ENCODE measurements around the gene MEGF11. TPM values are rescaled to one million over a fixed set of nuclear protein-coding genes. Genes with fewer than 3 reads are reported as not detected.

MEGF11 gene
- total RNA-seq, 1 donor: under 0.01 TPM

- no peak for DNase-seq (ENCODE audit: low read depth)
- no peak overlapping the region for H3K4me3 ChIP-seq (ENCODE audit: low read depth, low read length)
- TF ChIP-seq CTCF (IDR thresholded peaks at IDR 0.05; ENCODE audit: insufficient read depth, low read depth, low read length): no peak
Observed at GRCh38 chr15:66187271-66187670, 66.3 kb downstream of the MEGF11 start.

- TF ChIP-seq CTCF (IDR thresholded peaks at IDR 0.05; ENCODE audit: insufficient read depth, low read depth, low read length): no peak
- H3K4me3 ChIP-seq (ENCODE audit: low read depth, low read length): no peak overlapping the region
- no peak for DNase-seq (ENCODE audit: low read depth)
Observed at GRCh38 chr15:66186049-66186825, 67.3 kb downstream of the MEGF11 start.

- no peak for TF ChIP-seq CTCF (IDR thresholded peaks at IDR 0.05; ENCODE audit: insufficient read depth, low read depth, low read length)
- H3K4me3 ChIP-seq (ENCODE audit: low read depth, low read length): no peak overlapping the region
- no peak for DNase-seq (ENCODE audit: low read depth)
Observed at GRCh38 chr15:66184936-66185790, 68.4 kb downstream of the MEGF11 start.

GRCh38 chr15:66184492-66184891 lies 69.1 kb downstream of the MEGF11 start:
- no peak overlapping the region for H3K4me3 ChIP-seq (ENCODE audit: low read depth, low read length)
- no peak for DNase-seq (ENCODE audit: low read depth)
- TF ChIP-seq CTCF (IDR thresholded peaks at IDR 0.05; ENCODE audit: insufficient read depth, low read depth, low read length): no peak

GRCh38 chr15:66180531-66181097 lies 72.9 kb downstream of the MEGF11 start:
- H3K4me3 ChIP-seq (ENCODE audit: low read depth, low read length): no peak overlapping the region
- TF ChIP-seq CTCF (IDR thresholded peaks at IDR 0.05; ENCODE audit: insufficient read depth, low read depth, low read length): no peak
- no peak for DNase-seq (ENCODE audit: low read depth)

- TF ChIP-seq CTCF (IDR thresholded peaks at IDR 0.05; ENCODE audit: insufficient read depth, low read depth, low read length): no peak
Observed at GRCh38 chr15:66178531-66178910, 75.0 kb downstream of the MEGF11 start.

More at GRCh38 chr15:66178531-66178910, 75.0 kb downstream of the MEGF11 start:
- no peak overlapping the region for H3K4me3 ChIP-seq (ENCODE audit: low read depth, low read length)
- DNase-seq (ENCODE audit: low read depth): no peak

Data from fibroblast of villous mesenchyme (primary cell).